Measurements from ENCODE around the gene FAM151B. TPM values are rescaled to one million over a fixed set of nuclear protein-coding genes. Genes with fewer than 3 reads are reported as not detected.

Gene FAM151B
- total and polyA plus RNA-seq, 2 of the 8 experiments (the other 6 are each of a cell fraction or from before 2014, with no cell fraction given): 0.62 to 1.1 TPM

DNA sequence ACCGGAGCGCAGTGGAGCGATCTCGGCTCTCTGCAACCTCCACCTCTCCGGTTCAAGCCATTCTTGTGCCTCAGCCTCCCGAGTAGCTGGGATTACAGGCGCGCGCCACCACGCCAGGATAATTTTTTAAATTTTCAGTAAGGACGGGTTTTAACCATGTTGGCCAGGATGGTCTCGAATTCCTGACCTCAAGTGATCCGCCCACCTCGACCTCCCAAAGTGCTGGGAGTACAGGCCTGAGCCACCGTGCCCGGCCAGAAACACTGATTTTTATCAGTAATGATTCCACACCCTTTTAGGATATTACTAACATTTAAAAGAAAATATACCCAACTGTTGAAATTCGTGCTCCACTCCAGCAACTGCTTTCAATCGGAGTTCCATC is 464 bp upstream of the FAM151B start:
- H4K20me1 ChIP-seq (replicated peaks in 1 of 2; ENCODE audit: control insufficient read depth in 1 of 2, insufficient read depth in 2 of 2, low read length in 2 of 2): no peaks in the 10 kb centered on the region
- H3K23ac ChIP-seq (ENCODE audit: insufficient read length): no peak overlapping the region
- no peak overlapping the region for H4K91ac ChIP-seq (replicated peaks; ENCODE audit: insufficient read length, low read length)
- H3K9me3 ChIP-seq (ENCODE audit: insufficient read depth in 2 of 2, low read depth in 1 of 2, low read length in 1 of 2): no peaks in the 10 kb centered on the region; a peak in 1 of 4 replicates
- no peaks in the 10 kb centered on the region for H3K79me2 ChIP-seq (ENCODE audit: control insufficient read depth in 1 of 2, insufficient read depth in 2 of 2, low read length in 2 of 2)
- H3K14ac ChIP-seq (ENCODE audit: insufficient read length): no peak overlapping the region
- FAIRE-seq (no peak), DNase-seq (ENCODE audit: low read depth in 1 of 2, low spot score in 2 of 2) (no peak)
- H3K36me3 ChIP-seq (ENCODE audit: control insufficient read depth in 2 of 4, insufficient read depth in 4 of 4, low read length in 3 of 4): peaks cover 0 to 7% (median 3%) of the 10 kb centered on the region in 4 experiments; a peak in 2 of 8 replicates
- peak overlapping the region; percentile 58 for H2AFZ ChIP-seq (ENCODE audit: low read length)
- H3K18ac ChIP-seq (ENCODE audit: extremely low read depth, low read length): peak overlapping the region; percentile 32
- peak overlapping the region; percentile 43 for H3K56ac ChIP-seq (replicated peaks; ENCODE audit: insufficient read length, low read depth, low read length)
- ChIA-PET CTCF (ENCODE audit: partially characterized antibody) (interaction anchor here (1.0 to 1.8 kb wide), 4 partner anchors 12 to 183 kb away, joined by 3 to 7 read pairs (median 3); no protein-coding TSS in a partner anchor), POLR2A (ENCODE audit: partially characterized antibody) (interaction anchor here (1.0 to 2.6 kb wide), 5 partner anchors 35 to 167 kb away, joined by 3 to 10 read pairs (median 4); partner anchors contain the start of genes ANKRD34B, DHFR and MSH3)
- H3K27ac ChIP-seq (ENCODE audit: low read depth, low read length): no peak overlapping the region
- peak overlapping the region; percentile 80 for H2BK12ac ChIP-seq (ENCODE audit: low read depth, low read length)
- H3K9ac ChIP-seq (replicated peaks in 1 of 4; ENCODE audit: extremely low read depth in 1 of 4, low read depth in 3 of 4, low read length in 3 of 4): peak overlapping the region in 3 of 4 experiments; percentile 45 to 74 (median 48); a peak in 6 of 7 replicates
- 71% methylated on average over 18 of the region's 18 CpGs; no CpG with 5 or more reads in 1 of the 2 experiments for WGBS, 2 experiments (ENCODE audit: extremely low coverage in 1 of 2, insufficient coverage in 1 of 2, insufficient read length in 1 of 2, insufficient replicate concordance in 2 of 2, low coverage in 1 of 2, low lambda C conversion rate in 2 of 2, missing lambda C conversion rate in 1 of 2)
- H3K27me3 ChIP-seq (replicated peaks in 1 of 4; ENCODE audit: control insufficient read depth in 3 of 4, extremely low read depth in 1 of 4, insufficient read depth in 3 of 4, low read length in 3 of 4): no peaks in the 10 kb centered on the region
- no peak overlapping the region for H2BK120ac ChIP-seq (replicated peaks; ENCODE audit: low read depth, low read length)
- H2BK15ac ChIP-seq (ENCODE audit: low read length): no peak overlapping the region
- peak overlapping the region; percentile 56 to 75 (median 68); a peak in 7 of 8 replicates for H3K4me3 ChIP-seq (ENCODE audit: extremely low read depth in 1 of 4, insufficient read depth in 2 of 4, low read depth in 3 of 4, low read length in 4 of 4)
- H3K4ac ChIP-seq (replicated peaks; ENCODE audit: insufficient read length, low read depth, low read length): no peak overlapping the region
- peak overlapping the region; percentile 79 to 89 for H3K4me2 ChIP-seq (ENCODE audit: insufficient read depth in 1 of 2, low read depth in 2 of 2, low read length in 2 of 2)
- 0 out of 2 replicates have a peak overlapping the region, but pooled peaks have one; percentile 52 for H4K8ac ChIP-seq (ENCODE audit: extremely low read depth, insufficient read depth, low read length)
- no peak overlapping the region for H2AK5ac ChIP-seq (ENCODE audit: low read depth, low read length)
- no peaks in the 10 kb centered on the region for H3K79me1 ChIP-seq (ENCODE audit: low read depth, low read length)
- TF ChIP-seq HDAC2 (IDR thresholded peaks at IDR 0.05; ENCODE audit: borderline replicate concordance in 1 of 2, low read depth in 2 of 2, low read length in 2 of 2) (no peak), CTCF (IDR thresholded peaks at IDR 0.05; ENCODE audit: control extremely low read depth in 1 of 3, insufficient read depth in 1 of 3, low read depth in 1 of 3, low read length in 3 of 3) (no peak), PHF8 (conservative IDR thresholded peaks at IDR 0.05; ENCODE audit: low read depth, low read length) (no peak), KDM1A (IDR thresholded peaks at IDR 0.05; ENCODE audit: borderline replicate concordance, low read length) (0 out of 2 replicates have a peak, but pooled peaks have one; percentile 11)
- H3K23me2 ChIP-seq (ENCODE audit: low read depth, low read length): peaks cover 5% of the 10 kb centered on the region
- H2BK20ac ChIP-seq (ENCODE audit: low read length): no peak overlapping the region
- 0 out of 2 replicates have a peak overlapping the region, but pooled peaks have one; percentile 49 for H2BK5ac ChIP-seq (ENCODE audit: low read depth, low read length)
- peak overlapping the region; percentile 17 for H4K5ac ChIP-seq (ENCODE audit: insufficient read length, low read depth, low read length)
- H3K4me1 ChIP-seq (replicated peaks in 1 of 4; ENCODE audit: control insufficient read depth in 3 of 4, insufficient read depth in 4 of 4, low read length in 3 of 4): peaks cover 0 to 6% (median 4%) of the 10 kb centered on the region in 4 experiments; a peak in 3 of 7 replicates
